IPS DF 6.9 (cell line): ENCODE measurements around the gene ATP8B1.
"Not testable (repeated sequence)": the region's sequence is repeated elsewhere in the genome, so short reads cannot be mapped to it uniquely, and the experiment has no call there.

Source experiments
- DNase-seq: peaks from one replicate; pipeline ENCODE4 v3.0.0-alpha.2; 2013; ENCODE audit warnings: low read depth, low spot score
- H3K27ac ChIP-seq: one replicate; pipeline ENCODE4 v1.5.1; 2013; ENCODE audit warnings: low read length, control low read depth
- H3K27me3 ChIP-seq: 2 replicates; pipeline ENCODE4 v1.6.1; 2013; ENCODE audit warnings: mild to moderate bottlenecking, low read length; ENCODE audit not compliant: control insufficient read depth, insufficient read depth
- H3K36me3 ChIP-seq: 2 replicates; pipeline ENCODE4 v1.6.1; 2013; ENCODE audit warnings: low read length; ENCODE audit not compliant: control insufficient read depth, insufficient read depth
- H3K4me1 ChIP-seq: 2 replicates; pipeline ENCODE4 v1.6.1; 2013; ENCODE audit warnings: low read length; ENCODE audit not compliant: control insufficient read depth, insufficient read depth
- H3K4me3 ChIP-seq: 2 replicates; pipeline ENCODE4 v1.5.1; 2013; ENCODE audit warnings: mild to moderate bottlenecking, low read length
- H3K9me3 ChIP-seq: 2 replicates; pipeline ENCODE4 v1.6.1; 2013; ENCODE audit warnings: low read length, inconsistent platforms; ENCODE audit not compliant: control insufficient read depth, insufficient read depth
- WGBS: extraction: QIAGEN DNeasy Blood & Tissue Kit; methylation state at CpG from one replicate; pipeline ENCODE4 v1.1.7; 2013; ENCODE audit warnings: mixed read lengths, missing lambda C conversion rate; ENCODE audit not compliant: insufficient read length, insufficient coverage; 5-methylcytosine and 5-hydroxymethylcytosine counted together

The ATP8B1 gene

GRCh38 chr18:57803103-57803969 lies at the start of gene ATP8B1:
ATP8B1 (minus strand) TSS chr18:57803315; CDS start chr18:57731807, 71,508 bp downstream.
- Histone ChIP-seq H3K27ac (no peak within 1 kb of the TSS), H3K9me3 (no peaks in the 10 kb centered on the region), H3K36me3 (no peaks in the 10 kb centered on the region), H3K4me1 (peaks cover 1% of the 10 kb centered on the region; the same call in 1 of the 2 replicates), H3K27me3 (peaks cover 20% of the 10 kb centered on the region; the same call in 1 of the 2 replicates), H3K4me3 (peak within 1 kb of the TSS; percentile 49)
- no CpG with 5 or more reads among the region's 77 CpGs for WGBS
- DNase-seq = peak; percentile 54

GRCh38 chr18:57850063-57850462 lies 46.9 kb upstream of the ATP8B1 start:
- no peaks in the 10 kb centered on the region for H3K4me1 ChIP-seq
- no peaks in the 10 kb centered on the region for H3K27me3 ChIP-seq
- H3K36me3 ChIP-seq = no peaks in the 10 kb centered on the region
- H3K27ac ChIP-seq = no peak overlapping the region
- H3K4me3 ChIP-seq = no peak overlapping the region
- H3K9me3 ChIP-seq = no peaks in the 10 kb centered on the region
- DNase-seq = no peak
- WGBS = no CpG with 5 or more reads among the region's 3 CpGs

GRCh38 chr18:57848374-57848773 lies 45.3 kb upstream of the ATP8B1 start:
- not testable (repeated sequence) for H3K4me1 ChIP-seq, DNase-seq, H3K27me3 ChIP-seq, H3K4me3 ChIP-seq, H3K36me3 ChIP-seq, H3K9me3 ChIP-seq, H3K27ac ChIP-seq
- no CpG with 5 or more reads among the region's 1 CpG for WGBS

GRCh38 chr18:57847431-57847830 lies 44.3 kb upstream of the ATP8B1 start:
- not testable (repeated sequence) for H3K9me3 ChIP-seq, H3K27ac ChIP-seq, H3K4me1 ChIP-seq, H3K36me3 ChIP-seq, H3K4me3 ChIP-seq, H3K27me3 ChIP-seq, DNase-seq
- no CpG with 5 or more reads among the region's 2 CpGs for WGBS

- Histone ChIP-seq H3K4me1 (no peaks in the 10 kb centered on the region), H3K36me3 (no peaks in the 10 kb centered on the region), H3K9me3 (no peaks in the 10 kb centered on the region), H3K27me3 (no peaks in the 10 kb centered on the region), H3K27ac (no peak overlapping the region), H3K4me3 (no peak overlapping the region)
- DNase-seq = no peak
- WGBS = no CpG with 5 or more reads among the region's 1 CpG
Observed at GRCh38 chr18:57846258-57846657, 43.1 kb upstream of the ATP8B1 start.

- H3K36me3 ChIP-seq = no peaks in the 10 kb centered on the region
- H3K9me3 ChIP-seq = no peaks in the 10 kb centered on the region
- no CpG with 5 or more reads among the region's 3 CpGs for WGBS
- H3K27me3 ChIP-seq = no peaks in the 10 kb centered on the region
- no peak for DNase-seq
- H3K4me1 ChIP-seq = no peaks in the 10 kb centered on the region
- H3K27ac ChIP-seq = no peak overlapping the region
- no peak overlapping the region for H3K4me3 ChIP-seq
Observed at GRCh38 chr18:57845605-57846074, 42.5 kb upstream of the ATP8B1 start.

- Histone ChIP-seq H3K4me3 (no peak overlapping the region), H3K36me3 (no peaks in the 10 kb centered on the region), H3K27me3 (no peaks in the 10 kb centered on the region), H3K27ac (no peak overlapping the region), H3K4me1 (no peaks in the 10 kb centered on the region), H3K9me3 (no peaks in the 10 kb centered on the region)
- DNase-seq = no peak
- WGBS = no CpG with 5 or more reads among the region's 7 CpGs
Observed at GRCh38 chr18:57844319-57844718, 41.2 kb upstream of the ATP8B1 start.

- no peak overlapping the region for H3K4me3 ChIP-seq
- DNase-seq = no peak
- H3K27me3 ChIP-seq = no peaks in the 10 kb centered on the region
- H3K27ac ChIP-seq = no peak overlapping the region
- no peaks in the 10 kb centered on the region for H3K9me3 ChIP-seq
- no peaks in the 10 kb centered on the region for H3K36me3 ChIP-seq
- no peaks in the 10 kb centered on the region for H3K4me1 ChIP-seq
- WGBS = no CpG with 5 or more reads among the region's 5 CpGs
Observed at GRCh38 chr18:57843386-57843785, 40.3 kb upstream of the ATP8B1 start.

GRCh38 chr18:57841568-57841967 lies 38.5 kb upstream of the ATP8B1 start:
- no peaks in the 10 kb centered on the region for H3K36me3 ChIP-seq
- no peaks in the 10 kb centered on the region for H3K9me3 ChIP-seq
- no peaks in the 10 kb centered on the region for H3K4me1 ChIP-seq
- H3K27me3 ChIP-seq = no peaks in the 10 kb centered on the region
- no peak for DNase-seq
- H3K4me3 ChIP-seq = no peak overlapping the region
- H3K27ac ChIP-seq = no peak overlapping the region
- WGBS = no CpG with 5 or more reads among the region's 2 CpGs

GRCh38 chr18:57839942-57840381 lies 36.8 kb upstream of the ATP8B1 start:
- WGBS = no CpG with 5 or more reads among the region's 6 CpGs
- Histone ChIP-seq H3K9me3 (no peaks in the 10 kb centered on the region), H3K4me3 (no peak overlapping the region), H3K36me3 (no peaks in the 10 kb centered on the region), H3K27me3 (no peaks in the 10 kb centered on the region), H3K4me1 (no peaks in the 10 kb centered on the region), H3K27ac (no peak overlapping the region)
- DNase-seq = no peak
